ENCODE measurements around the gene ACP1. TPM values are rescaled to one million over a fixed set of nuclear protein-coding genes. Genes with fewer than 3 reads are reported as not detected.

The ACP1 gene
- total and polyA plus RNA-seq, 10 of the 15 experiments (the other 5 are each of a cell fraction or from before 2014, with no cell fraction given): 120 to 468 (median 175) TPM

DNA sequence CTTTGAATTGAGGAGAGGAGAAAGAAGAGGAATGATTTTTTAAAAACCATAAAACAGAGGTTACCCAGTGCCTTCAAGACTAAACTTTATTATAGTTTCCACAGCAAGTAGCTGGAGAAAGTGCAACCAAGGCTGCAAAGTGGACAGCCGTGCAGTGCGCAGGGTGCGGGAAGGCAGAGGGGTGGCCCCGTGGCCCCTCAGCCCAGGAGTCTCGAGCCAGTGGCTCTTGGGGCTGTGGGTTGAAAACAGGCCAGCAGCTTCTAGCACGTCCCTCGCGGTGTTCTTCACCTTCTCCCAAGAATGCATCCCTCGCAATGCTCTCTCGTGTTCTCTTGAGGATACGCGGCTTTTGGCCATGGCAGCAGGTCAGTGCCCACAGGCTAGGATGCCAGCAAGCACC, 51.6 kb downstream of the ACP1 start:
- intact Hi-C loops (cut with micrococcal nuclease; ENCODE audit: unreplicated experiment) (no loop called here), in situ Hi-C loops (cut with MboI) (no loop called here)
- no peak overlapping the region for H3K9ac ChIP-seq (ENCODE audit: control insufficient read depth, insufficient read depth, low read length)
- no peaks in the 10 kb centered on the region for H3K79me2 ChIP-seq (ENCODE audit: control insufficient read depth, insufficient read depth, low read length)
- H3K4me2 ChIP-seq (ENCODE audit: control insufficient read depth, insufficient read depth): no peak overlapping the region
- no peak overlapping the region for H3K4me3 ChIP-seq
- ATAC-seq (no peak), DNase-seq (ENCODE audit: low read depth, low spot score) (no peak), FAIRE-seq (no peak)
- no peaks in the 10 kb centered on the region for H3K36me3 ChIP-seq (ENCODE audit: control insufficient read depth in 2 of 2, insufficient read depth in 2 of 2, low read length in 1 of 2)
- ChIA-PET POLR2A (no interaction called here), CTCF (no interaction called here), RAD21 (ENCODE audit: unreplicated experiment) (no interaction called here), SMC1A (ENCODE audit: uncharacterized antibody, unreplicated experiment) (no interaction called here)
- H3K4me1 ChIP-seq (ENCODE audit: control insufficient read depth, insufficient read depth, low read length): no peaks in the 10 kb centered on the region
- 62% methylated on average over 12 of the region's 12 CpGs for WGBS (ENCODE audit: insufficient coverage, insufficient replicate concordance, low lambda C conversion rate, missing lambda C conversion rate)
- H3K27ac ChIP-seq (ENCODE audit: control insufficient read depth, insufficient read depth): no peak overlapping the region
- no peaks in the 10 kb centered on the region for H3K27me3 ChIP-seq (replicated peaks in 1 of 2; ENCODE audit: control insufficient read depth in 2 of 2, insufficient read depth in 2 of 2, low read length in 1 of 2)
- no peaks in the 10 kb centered on the region; the same call in 2 of the 3 replicates for H3K9me3 ChIP-seq (replicated peaks; ENCODE audit: control insufficient read depth, insufficient read depth, low read length)
- no TSS peak for BruUV-seq (replicated peaks)
- no peaks in the 10 kb centered on the region for H4K20me1 ChIP-seq (ENCODE audit: control insufficient read depth, insufficient read depth)
- no peak overlapping the region for H2AFZ ChIP-seq (ENCODE audit: control insufficient read depth, low read depth, low read length)
- TF ChIP-seq SUZ12 (IDR thresholded peaks at IDR 0.05; ENCODE audit: unreplicated experiment) (no peak), EED (IDR thresholded peaks at IDR 0.05; ENCODE audit: low read depth) (no peak), ZNF207 (IDR thresholded peaks at IDR 0.05; ENCODE audit: borderline replicate concordance) (no peak), NFYB (IDR thresholded peaks at IDR 0.05; ENCODE audit: insufficient read depth, low read depth, low read length) (no peak), PAX8 (IDR thresholded peaks at IDR 0.05) (no peak), KDM1A (IDR thresholded peaks at IDR 0.05; ENCODE audit: borderline replicate concordance) (no peak), BRCA1 (IDR thresholded peaks at IDR 0.05; ENCODE audit: low read depth, low read length) (no peak), MTA3 (IDR thresholded peaks at IDR 0.05; ENCODE audit: borderline replicate concordance, low read length) (no peak), KLF5 (IDR thresholded peaks at IDR 0.05; ENCODE audit: partially characterized antibody) (no peak), DPF2 (IDR thresholded peaks at IDR 0.05) (no peak), EZH2 (IDR thresholded peaks at IDR 0.05; ENCODE audit: borderline replicate concordance, control insufficient read depth, low read depth, low read length) (no peak), TCF7 (IDR thresholded peaks at IDR 0.05; ENCODE audit: borderline replicate concordance) (no peak)
- TF ChIP-seq, protein P1, sequence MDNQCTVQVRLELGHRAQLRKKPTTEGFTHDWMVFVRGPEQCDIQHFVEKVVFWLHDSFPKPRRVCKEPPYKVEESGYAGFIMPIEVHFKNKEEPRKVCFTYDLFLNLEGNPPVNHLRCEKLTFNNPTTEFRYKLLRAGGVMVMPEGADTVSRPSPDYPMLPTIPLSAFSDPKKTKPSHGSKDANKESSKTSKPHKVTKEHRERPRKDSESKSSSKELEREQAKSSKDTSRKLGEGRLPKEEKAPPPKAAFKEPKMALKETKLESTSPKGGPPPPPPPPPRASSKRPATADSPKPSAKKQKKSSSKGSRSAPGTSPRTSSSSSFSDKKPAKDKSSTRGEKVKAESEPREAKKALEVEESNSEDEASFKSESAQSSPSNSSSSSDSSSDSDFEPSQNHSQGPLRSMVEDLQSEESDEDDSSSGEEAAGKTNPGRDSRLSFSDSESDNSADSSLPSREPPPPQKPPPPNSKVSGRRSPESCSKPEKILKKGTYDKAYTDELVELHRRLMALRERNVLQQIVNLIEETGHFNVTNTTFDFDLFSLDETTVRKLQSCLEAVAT (IDR thresholded peaks at IDR 0.05): no peak
- TF ChIP-seq, protein P2, sequence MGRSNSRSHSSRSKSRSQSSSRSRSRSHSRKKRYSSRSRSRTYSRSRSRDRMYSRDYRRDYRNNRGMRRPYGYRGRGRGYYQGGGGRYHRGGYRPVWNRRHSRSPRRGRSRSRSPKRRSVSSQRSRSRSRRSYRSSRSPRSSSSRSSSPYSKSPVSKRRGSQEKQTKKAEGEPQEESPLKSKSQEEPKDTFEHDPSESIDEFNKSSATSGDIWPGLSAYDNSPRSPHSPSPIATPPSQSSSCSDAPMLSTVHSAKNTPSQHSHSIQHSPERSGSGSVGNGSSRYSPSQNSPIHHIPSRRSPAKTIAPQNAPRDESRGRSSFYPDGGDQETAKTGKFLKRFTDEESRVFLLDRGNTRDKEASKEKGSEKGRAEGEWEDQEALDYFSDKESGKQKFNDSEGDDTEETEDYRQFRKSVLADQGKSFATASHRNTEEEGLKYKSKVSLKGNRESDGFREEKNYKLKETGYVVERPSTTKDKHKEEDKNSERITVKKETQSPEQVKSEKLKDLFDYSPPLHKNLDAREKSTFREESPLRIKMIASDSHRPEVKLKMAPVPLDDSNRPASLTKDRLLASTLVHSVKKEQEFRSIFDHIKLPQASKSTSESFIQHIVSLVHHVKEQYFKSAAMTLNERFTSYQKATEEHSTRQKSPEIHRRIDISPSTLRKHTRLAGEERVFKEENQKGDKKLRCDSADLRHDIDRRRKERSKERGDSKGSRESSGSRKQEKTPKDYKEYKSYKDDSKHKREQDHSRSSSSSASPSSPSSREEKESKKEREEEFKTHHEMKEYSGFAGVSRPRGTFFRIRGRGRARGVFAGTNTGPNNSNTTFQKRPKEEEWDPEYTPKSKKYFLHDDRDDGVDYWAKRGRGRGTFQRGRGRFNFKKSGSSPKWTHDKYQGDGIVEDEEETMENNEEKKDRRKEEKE (IDR thresholded peaks at IDR 0.05): no peak
- TF ChIP-seq, protein P3, sequence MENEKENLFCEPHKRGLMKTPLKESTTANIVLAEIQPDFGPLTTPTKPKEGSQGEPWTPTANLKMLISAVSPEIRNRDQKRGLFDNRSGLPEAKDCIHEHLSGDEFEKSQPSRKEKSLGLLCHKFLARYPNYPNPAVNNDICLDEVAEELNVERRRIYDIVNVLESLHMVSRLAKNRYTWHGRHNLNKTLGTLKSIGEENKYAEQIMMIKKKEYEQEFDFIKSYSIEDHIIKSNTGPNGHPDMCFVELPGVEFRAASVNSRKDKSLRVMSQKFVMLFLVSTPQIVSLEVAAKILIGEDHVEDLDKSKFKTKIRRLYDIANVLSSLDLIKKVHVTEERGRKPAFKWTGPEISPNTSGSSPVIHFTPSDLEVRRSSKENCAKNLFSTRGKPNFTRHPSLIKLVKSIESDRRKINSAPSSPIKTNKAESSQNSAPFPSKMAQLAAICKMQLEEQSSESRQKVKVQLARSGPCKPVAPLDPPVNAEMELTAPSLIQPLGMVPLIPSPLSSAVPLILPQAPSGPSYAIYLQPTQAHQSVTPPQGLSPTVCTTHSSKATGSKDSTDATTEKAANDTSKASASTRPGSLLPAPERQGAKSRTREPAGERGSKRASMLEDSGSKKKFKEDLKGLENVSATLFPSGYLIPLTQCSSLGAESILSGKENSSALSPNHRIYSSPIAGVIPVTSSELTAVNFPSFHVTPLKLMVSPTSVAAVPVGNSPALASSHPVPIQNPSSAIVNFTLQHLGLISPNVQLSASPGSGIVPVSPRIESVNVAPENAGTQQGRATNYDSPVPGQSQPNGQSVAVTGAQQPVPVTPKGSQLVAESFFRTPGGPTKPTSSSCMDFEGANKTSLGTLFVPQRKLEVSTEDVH (IDR thresholded peaks at IDR 0.05; ENCODE audit: low read depth, partially characterized antibody): no peak
- TF ChIP-seq, protein P4, sequence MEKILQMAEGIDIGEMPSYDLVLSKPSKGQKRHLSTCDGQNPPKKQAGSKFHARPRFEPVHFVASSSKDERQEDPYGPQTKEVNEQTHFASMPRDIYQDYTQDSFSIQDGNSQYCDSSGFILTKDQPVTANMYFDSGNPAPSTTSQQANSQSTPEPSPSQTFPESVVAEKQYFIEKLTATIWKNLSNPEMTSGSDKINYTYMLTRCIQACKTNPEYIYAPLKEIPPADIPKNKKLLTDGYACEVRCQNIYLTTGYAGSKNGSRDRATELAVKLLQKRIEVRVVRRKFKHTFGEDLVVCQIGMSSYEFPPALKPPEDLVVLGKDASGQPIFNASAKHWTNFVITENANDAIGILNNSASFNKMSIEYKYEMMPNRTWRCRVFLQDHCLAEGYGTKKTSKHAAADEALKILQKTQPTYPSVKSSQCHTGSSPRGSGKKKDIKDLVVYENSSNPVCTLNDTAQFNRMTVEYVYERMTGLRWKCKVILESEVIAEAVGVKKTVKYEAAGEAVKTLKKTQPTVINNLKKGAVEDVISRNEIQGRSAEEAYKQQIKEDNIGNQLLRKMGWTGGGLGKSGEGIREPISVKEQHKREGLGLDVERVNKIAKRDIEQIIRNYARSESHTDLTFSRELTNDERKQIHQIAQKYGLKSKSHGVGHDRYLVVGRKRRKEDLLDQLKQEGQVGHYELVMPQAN (conservative IDR thresholded peaks at IDR 0.05): no peak
